Gastrocnemius medialis (tissue), 4 donors: ENCODE results near the gene ALCAM. TPM values are rescaled to one million over a fixed set of nuclear protein-coding genes. Genes with fewer than 3 reads are reported as not detected.

Experiments
- ATAC-seq, 2 donors: fragments of 150-250 bp; one replicate each; pipeline ENCODE4 v1.9.1; 2016
- DNase-seq, 2 donors: peaks; one replicate each; pipeline ENCODE4 v3.0.0-alpha.2; 2019
- H3K27ac ChIP-seq, 4 donors: fragments of 200-600 bp; sonication (generic); 1 replicate in 1 of 4; 2 replicates in 3 of 4; pipeline ENCODE4 v1.5.1; 2016 to 2018; ENCODE audit warnings: mild to moderate bottlenecking in 2 of 4, moderate library complexity in 1 of 4
- H3K27me3 ChIP-seq, 3 donors: fragments of 200-600 bp; sonication (generic) in 2 of 3; 1 replicate in 1 of 3; 2 replicates in 2 of 3; pipeline versions ENCODE4 v1.5.1 to v1.6.0; 2016 to 2019; ENCODE audit warnings: mild to moderate bottlenecking in 1 of 3, moderate library complexity in 1 of 3
- H3K36me3 ChIP-seq, 2 donors: fragments of 200-600 bp; sonication (generic) in 1 of 2; one replicate each; pipeline ENCODE4 v1.5.1; 2017 to 2018
- H3K4me1 ChIP-seq, 2 donors: fragments of 200-600 bp; sonication (generic) in 1 of 2; one replicate each; pipeline ENCODE4 v1.5.1; 2016 to 2017; ENCODE audit warnings: mild to moderate bottlenecking in 2 of 2
- H3K4me3 ChIP-seq, 4 donors: fragments of 200-600 bp; sonication (generic) in 3 of 4; 1 replicate in 1 of 4; 2 replicates in 3 of 4; pipeline ENCODE4 v1.5.1; 2016 to 2019; ENCODE audit warnings: mild to moderate bottlenecking in 2 of 4
- H3K9me3 ChIP-seq, 3 donors: fragments of 200-600 bp; sonication (generic) in 2 of 3; 1 replicate in 1 of 3; 2 replicates in 2 of 3; pipeline ENCODE4 v1.5.1; 2016 to 2019
- POLR2A ChIP-seq, 2 donors: fragments of 450-650 bp; IDR thresholded peaks; one replicate each; pipeline ENCODE4 v1.6.1; 2017; ENCODE audit warnings: antibody characterized with exemption in 2 of 2, mild to moderate bottlenecking in 2 of 2, moderate library complexity in 2 of 2
- in situ Hi-C, 4 donors: fragments of 200-750 bp; cut with MboI; loops; one replicate each; pipeline versions ENCODE4 v1.15.0 to v1.8.0; 2017; ENCODE audit warnings: low sequenced_read_pairs in 4 of 4
- intact Hi-C: fragments of 100-400 bp; cut with DNase I; formaldehyde crosslinking; loops from one replicate; pipeline ENCODE4 v1.15.1; 2023; ENCODE audit warnings: low total_unique reads
- total RNA-seq, 4 donors: library from RNA; depleted of rRNA; stranded (reverse); fragments of >200 nt; gene quantifications; one replicate each; pipeline versions ENCODE4 v1.1.0 to v1.2.3, GENCODE V29; 2016
- TF ChIP-seq, protein P1 (sequence below), 5 experiments: fragments of 450-650 bp in 3 of 5; fragments of 200-600 bp in 2 of 5; sonication (generic) in 2 of 5; IDR thresholded peaks in 4 of 5; conservative IDR thresholded peaks in 1 of 5; 1 replicate in 4 of 5; 2 replicates in 1 of 5; pipeline ENCODE4 v1.5.1; 2016 to 2019; ENCODE audit warnings: antibody characterized with exemption in 5 of 5, mild to moderate bottlenecking in 3 of 5, moderate library complexity in 3 of 5

Gene ALCAM
- total RNA-seq, 4 donors from 2014 or later: 0.82 to 3.5 (median 1.6) TPM

DNA sequence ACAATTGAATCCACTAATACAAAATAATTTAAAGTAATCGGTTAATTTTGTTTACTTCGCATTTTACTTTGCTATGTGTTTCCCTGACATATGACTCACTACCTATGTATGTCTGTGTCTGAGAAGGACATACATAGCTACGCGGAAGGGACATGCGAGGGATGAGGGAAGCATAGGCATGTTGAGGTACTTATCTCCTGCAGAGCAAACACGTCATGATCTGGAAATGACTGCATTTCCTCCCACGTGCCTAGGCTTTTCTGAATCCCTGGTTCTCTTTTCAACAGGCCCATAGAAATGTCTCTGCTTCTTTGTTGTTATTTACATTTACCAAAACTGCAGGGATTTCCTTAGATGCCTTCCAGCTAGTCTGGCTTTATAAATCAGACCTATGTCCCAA lies 27.5 kb downstream of the ALCAM start:
- TF ChIP-seq, protein P1, sequence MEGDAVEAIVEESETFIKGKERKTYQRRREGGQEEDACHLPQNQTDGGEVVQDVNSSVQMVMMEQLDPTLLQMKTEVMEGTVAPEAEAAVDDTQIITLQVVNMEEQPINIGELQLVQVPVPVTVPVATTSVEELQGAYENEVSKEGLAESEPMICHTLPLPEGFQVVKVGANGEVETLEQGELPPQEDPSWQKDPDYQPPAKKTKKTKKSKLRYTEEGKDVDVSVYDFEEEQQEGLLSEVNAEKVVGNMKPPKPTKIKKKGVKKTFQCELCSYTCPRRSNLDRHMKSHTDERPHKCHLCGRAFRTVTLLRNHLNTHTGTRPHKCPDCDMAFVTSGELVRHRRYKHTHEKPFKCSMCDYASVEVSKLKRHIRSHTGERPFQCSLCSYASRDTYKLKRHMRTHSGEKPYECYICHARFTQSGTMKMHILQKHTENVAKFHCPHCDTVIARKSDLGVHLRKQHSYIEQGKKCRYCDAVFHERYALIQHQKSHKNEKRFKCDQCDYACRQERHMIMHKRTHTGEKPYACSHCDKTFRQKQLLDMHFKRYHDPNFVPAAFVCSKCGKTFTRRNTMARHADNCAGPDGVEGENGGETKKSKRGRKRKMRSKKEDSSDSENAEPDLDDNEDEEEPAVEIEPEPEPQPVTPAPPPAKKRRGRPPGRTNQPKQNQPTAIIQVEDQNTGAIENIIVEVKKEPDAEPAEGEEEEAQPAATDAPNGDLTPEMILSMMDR (IDR thresholded peaks at IDR 0.05 in 4 of 5, conservative IDR thresholded peaks at IDR 0.05 in 1 of 5): no peak
- no peak for TF ChIP-seq POLR2A (IDR thresholded peaks at IDR 0.05)
- DNase-seq: no peak
- H3K36me3 ChIP-seq: no peaks in the 10 kb centered on the region
- no peak for ATAC-seq
- H3K9me3 ChIP-seq: no peaks in the 10 kb centered on the region
- intact Hi-C loops (no loop called here), in situ Hi-C loops (no loop called here)
- no peaks in the 10 kb centered on the region for H3K4me1 ChIP-seq
- no peak overlapping the region for H3K4me3 ChIP-seq
- H3K27me3 ChIP-seq: no peaks in the 10 kb centered on the region
- H3K27ac ChIP-seq: no peak overlapping the region

DNA sequence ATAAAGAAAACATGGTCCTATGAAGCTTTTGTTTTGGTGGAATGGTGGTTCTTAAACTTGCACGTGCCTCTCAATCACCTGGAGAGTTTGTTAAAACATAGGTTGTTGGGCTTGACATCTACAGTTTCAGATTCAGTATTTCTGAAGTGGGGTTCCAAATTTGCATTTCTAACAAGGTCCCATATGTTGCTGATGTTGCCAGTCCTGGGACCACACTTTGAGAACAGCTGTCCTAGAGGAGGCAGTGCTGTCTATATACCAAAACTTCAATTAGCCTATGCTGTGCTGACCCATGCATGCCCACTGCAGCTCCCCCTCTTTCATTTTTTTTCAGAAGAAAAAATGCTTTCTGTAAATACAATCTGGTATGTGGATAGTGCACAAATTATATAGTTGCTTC lies 31.3 kb downstream of the ALCAM start:
- no peak for TF ChIP-seq POLR2A (IDR thresholded peaks at IDR 0.05)
- TF ChIP-seq, protein P1 (IDR thresholded peaks at IDR 0.05 in 4 of 5, conservative IDR thresholded peaks at IDR 0.05 in 1 of 5): no peak
- H3K4me1 ChIP-seq: no peaks in the 10 kb centered on the region
- no peak overlapping the region for H3K4me3 ChIP-seq
- in situ Hi-C loops: no loop called here
- DNase-seq (no peak), ATAC-seq (no peak)
- H3K27ac ChIP-seq: no peak overlapping the region
- H3K36me3 ChIP-seq: no peaks in the 10 kb centered on the region
- H3K9me3 ChIP-seq: no peaks in the 10 kb centered on the region
- H3K27me3 ChIP-seq: no peaks in the 10 kb centered on the region
- intact Hi-C loops: no loop called here

DNA sequence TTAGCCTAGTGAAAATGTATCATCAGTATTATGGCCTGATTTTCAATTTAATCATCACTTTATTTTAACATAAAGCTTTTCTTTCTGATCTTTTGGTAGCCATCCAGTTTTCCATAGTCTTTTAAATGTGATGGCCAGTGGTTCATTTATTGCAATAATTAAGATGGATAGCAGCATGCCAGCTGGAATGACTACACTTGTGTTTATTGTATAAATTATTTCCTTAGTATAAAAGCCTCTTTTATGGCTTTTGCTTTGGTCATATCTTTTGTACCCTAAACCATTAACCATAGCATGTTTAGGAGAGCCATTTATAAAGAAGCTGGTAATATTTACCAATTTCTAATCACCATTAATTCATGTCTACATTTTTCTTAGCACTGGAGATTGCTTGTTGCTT lies 31.7 kb downstream of the ALCAM start:
- intact Hi-C loops: no loop called here
- H3K27ac ChIP-seq: no peak overlapping the region
- H3K4me1 ChIP-seq: no peaks in the 10 kb centered on the region
- H3K4me3 ChIP-seq: no peak overlapping the region
- in situ Hi-C loops: no loop called here
- no peak for ATAC-seq
- H3K9me3 ChIP-seq: no peaks in the 10 kb centered on the region
- DNase-seq: no peak
- no peaks in the 10 kb centered on the region for H3K27me3 ChIP-seq
- H3K36me3 ChIP-seq: no peaks in the 10 kb centered on the region
- TF ChIP-seq, protein P1 (IDR thresholded peaks at IDR 0.05 in 4 of 5, conservative IDR thresholded peaks at IDR 0.05 in 1 of 5): no peak
- no peak for TF ChIP-seq POLR2A (IDR thresholded peaks at IDR 0.05)

DNA sequence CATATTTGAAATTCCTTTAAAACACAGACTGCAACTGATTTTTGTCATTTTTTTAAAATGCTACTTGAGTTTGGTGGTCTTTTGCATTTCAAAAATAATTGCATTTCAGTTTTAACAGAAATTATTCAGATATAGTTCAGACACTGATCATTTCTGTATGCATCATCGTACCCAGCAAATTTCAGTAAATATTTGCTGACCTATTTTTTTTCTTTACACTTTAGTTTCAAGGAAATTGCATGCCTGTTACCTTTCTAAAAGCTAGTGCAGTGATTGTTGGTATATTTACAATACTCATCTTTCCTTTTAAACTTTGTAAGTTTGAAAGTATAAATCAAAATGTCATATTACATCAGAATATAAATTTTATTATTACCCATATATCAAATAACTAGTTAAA lies 32.4 kb downstream of the ALCAM start:
- DNase-seq: no peak
- no peaks in the 10 kb centered on the region for H3K9me3 ChIP-seq
- no peak overlapping the region for H3K4me3 ChIP-seq
- no peaks in the 10 kb centered on the region for H3K36me3 ChIP-seq
- no peaks in the 10 kb centered on the region for H3K27me3 ChIP-seq
- in situ Hi-C loops: no loop called here
- no peaks in the 10 kb centered on the region for H3K4me1 ChIP-seq
- TF ChIP-seq, protein P1 (IDR thresholded peaks at IDR 0.05 in 4 of 5, conservative IDR thresholded peaks at IDR 0.05 in 1 of 5): no peak
- no peak for TF ChIP-seq POLR2A (IDR thresholded peaks at IDR 0.05)
- H3K27ac ChIP-seq: no peak overlapping the region
- intact Hi-C loops: no loop called here
- no peak for ATAC-seq

DNA sequence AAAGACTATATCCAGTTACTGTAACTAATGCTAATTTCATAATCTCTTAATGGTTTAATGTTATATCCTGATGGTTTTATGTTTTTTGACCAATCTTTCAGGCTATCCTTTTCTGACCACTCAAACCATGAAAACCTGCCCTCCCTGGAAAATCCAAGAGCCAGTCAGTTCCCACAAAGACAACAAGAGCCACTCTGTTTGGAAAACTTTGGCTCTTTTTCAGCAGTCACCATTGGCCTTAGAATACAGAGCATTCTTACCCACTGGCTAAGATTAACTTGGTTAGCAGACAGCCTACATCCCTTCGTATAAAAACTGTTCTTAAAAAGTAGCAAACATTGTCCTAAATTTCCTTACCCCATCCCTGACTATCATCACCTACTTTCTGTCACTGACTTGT lies 32.9 kb downstream of the ALCAM start:
- ATAC-seq: no peak

More for the DNA sequence above, 32.9 kb downstream of the ALCAM start:
- H3K27me3 ChIP-seq: no peaks in the 10 kb centered on the region
- no peaks in the 10 kb centered on the region for H3K9me3 ChIP-seq
- H3K4me3 ChIP-seq: no peak overlapping the region
- in situ Hi-C loops: no loop called here
- H3K36me3 ChIP-seq: no peaks in the 10 kb centered on the region
- TF ChIP-seq POLR2A (IDR thresholded peaks at IDR 0.05): no peak
- no peaks in the 10 kb centered on the region for H3K4me1 ChIP-seq
- no peak for DNase-seq
- no peak overlapping the region for H3K27ac ChIP-seq
- intact Hi-C loops: no loop called here
